Tibial nerve (tissue), 4 donors: ENCODE results near the gene KCNQ1. TPM values are rescaled to one million over a fixed set of nuclear protein-coding genes. Genes with fewer than 3 reads are reported as not detected.

Experiments used
- DNase-seq, 2 donors: peaks; one replicate each; pipeline ENCODE4 v3.0.0-alpha.2; 2019; ENCODE audit warnings: low spot score in 2 of 2
- H3K27ac ChIP-seq, 4 donors: fragments of 200-600 bp; sonication (generic) in 3 of 4; one replicate each; pipeline ENCODE4 v1.5.1; 2017 to 2019; ENCODE audit warnings: mild to moderate bottlenecking in 1 of 4
- H3K27me3 ChIP-seq, 2 donors: fragments of 200-600 bp; sonication (generic) in 1 of 2; one replicate each; pipeline versions ENCODE4 v1.5.1 to v1.6.0; 2017 to 2019
- H3K36me3 ChIP-seq, 3 donors: fragments of 200-600 bp; sonication (generic); one replicate each; pipeline ENCODE4 v1.5.1; 2018 to 2019
- H3K4me1 ChIP-seq, 4 donors: fragments of 200-600 bp; sonication (generic) in 3 of 4; one replicate each; pipeline ENCODE4 v1.5.1; 2017 to 2019
- H3K4me3 ChIP-seq, 4 donors: fragments of 200-600 bp; sonication (generic) in 3 of 4; one replicate each; pipeline ENCODE4 v1.5.1; 2017 to 2019; ENCODE audit warnings: mild to moderate bottlenecking in 1 of 4, moderate library complexity in 1 of 4
- H3K9me3 ChIP-seq, 4 donors: fragments of 200-600 bp; sonication (generic) in 3 of 4; one replicate each; pipeline ENCODE4 v1.5.1; 2017 to 2019
- CTCF ChIP-seq, 5 experiments: fragments of 200-600 bp in 3 of 5; fragments of 450-650 bp in 2 of 5; sonication (generic) in 3 of 5; IDR thresholded peaks; one replicate each; pipeline ENCODE4 v1.5.1; 2016 to 2019; ENCODE audit warnings: antibody characterized with exemption in 5 of 5, mild to moderate bottlenecking in 3 of 5, moderate library complexity in 2 of 5
- EP300 ChIP-seq, 2 donors: sonication (generic); formaldehyde crosslinking; IDR thresholded peaks; one replicate each; pipeline ENCODE4 v1.6.1; 2017; ENCODE audit warnings: antibody characterized with exemption in 2 of 2, mild to moderate bottlenecking in 1 of 2
- POLR2A ChIP-seq, 2 donors: fragments of 450-650 bp; IDR thresholded peaks; one replicate each; pipeline ENCODE4 v1.6.1; 2017; ENCODE audit warnings: antibody characterized with exemption in 2 of 2, mild to moderate bottlenecking in 2 of 2, moderate library complexity in 2 of 2
- WGBS, 2 donors: methylation state at CpG; one replicate each; pipeline ENCODE4 v1.1.5; 2018; 5-methylcytosine and 5-hydroxymethylcytosine counted together
- total RNA-seq, 4 donors: library from RNA; depleted of rRNA; stranded (reverse); fragments of >200 nt; gene quantifications; one replicate each; pipeline ENCODE4 v1.1.0, GENCODE V29; 2016

The KCNQ1 gene
- total RNA-seq, 4 donors from 2014 or later: 3.5 to 11.4 (median 7.5) TPM

DNA sequence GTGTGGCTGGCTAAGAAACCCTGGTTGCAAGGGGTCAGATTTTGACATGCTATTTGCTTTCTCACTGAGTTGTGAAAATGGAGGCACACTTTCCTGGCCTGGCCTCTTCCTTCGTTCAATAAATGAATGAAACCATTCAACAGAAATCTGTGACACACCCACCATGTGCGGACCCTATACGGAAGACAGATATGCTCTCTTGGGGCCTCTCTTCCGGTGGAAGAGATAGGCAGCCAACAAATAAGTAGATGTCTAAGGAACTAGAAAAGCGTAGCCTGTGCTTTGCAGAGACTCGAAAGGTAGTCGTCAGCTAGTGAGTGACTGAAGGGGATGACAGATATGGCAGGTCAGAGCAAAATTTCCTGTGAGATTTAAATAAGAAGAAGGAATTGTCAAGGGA, 249.7 kb downstream of the KCNQ1 start:
- TF ChIP-seq CTCF (IDR thresholded peaks at IDR 0.05) (no peak), POLR2A (IDR thresholded peaks at IDR 0.05) (no peak), EP300 (IDR thresholded peaks at IDR 0.05) (no peak)
- Histone ChIP-seq H3K27me3 (no peaks in the 10 kb centered on the region), H3K4me1 (peaks cover 0 to 85% (median 9%) of the 10 kb centered on the region in 4 donors), H3K9me3 (no peaks in the 10 kb centered on the region), H3K36me3 (no peaks in the 10 kb centered on the region), H3K4me3 (no peak overlapping the region), H3K27ac (no peak overlapping the region)
- peak in 1 of 2 donors; percentile 0 for DNase-seq
- 52 to 58% methylated on average over 7 of the region's 7 CpGs for WGBS, 2 donors

DNA sequence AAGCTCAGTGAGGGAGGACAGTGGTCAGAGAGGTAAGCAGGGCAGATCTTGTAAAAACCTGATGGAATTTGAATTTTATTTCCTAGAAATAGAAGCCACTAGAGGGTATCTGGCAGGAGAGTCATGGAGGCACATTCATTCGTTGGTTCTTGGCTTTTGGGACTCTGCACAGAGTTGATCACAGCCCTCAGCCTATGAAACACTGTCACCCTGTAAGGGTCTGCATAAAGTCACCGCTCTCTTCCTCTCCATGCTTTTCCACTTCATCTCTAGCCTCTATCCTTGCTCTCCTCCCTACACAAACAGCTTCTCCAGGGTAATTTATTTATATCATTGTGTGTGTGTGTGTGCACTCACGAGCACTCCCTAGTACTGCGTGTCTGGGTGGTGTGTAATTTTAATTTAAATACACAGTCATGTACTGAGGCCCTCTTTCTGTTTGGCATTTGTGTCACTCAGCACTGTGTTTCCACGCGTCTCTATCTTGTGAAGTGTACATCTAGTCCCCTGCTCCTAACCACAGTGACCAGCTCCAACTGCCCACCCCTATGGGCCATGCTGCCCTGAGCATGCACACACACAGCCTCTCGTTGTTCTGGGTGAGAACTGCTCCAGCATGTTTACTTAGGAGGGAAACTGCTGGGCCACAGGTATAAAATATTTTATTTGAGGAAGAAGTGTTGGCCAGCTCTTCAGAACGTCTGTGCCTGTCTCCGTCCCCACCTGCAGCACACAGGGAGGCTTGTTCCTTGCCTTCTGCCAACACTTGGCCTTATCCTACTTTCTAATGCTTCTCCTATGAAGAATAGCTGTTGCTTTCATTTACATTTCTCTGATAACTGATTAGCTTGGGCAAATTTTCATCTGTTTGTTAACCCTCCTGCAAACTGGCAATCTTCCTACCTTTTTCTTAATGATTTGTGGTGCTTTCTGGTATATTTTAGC, 250.5 kb downstream of the KCNQ1 start:
- 67 to 73% methylated on average over 9 of the region's 9 CpGs for WGBS, 2 donors
- peak in 1 of 2 donors; percentile 2 for DNase-seq
- Histone ChIP-seq H3K27me3 (no peaks in the 10 kb centered on the region), H3K27ac (no peak overlapping the region), H3K4me3 (no peak overlapping the region), H3K36me3 (no peaks in the 10 kb centered on the region), H3K9me3 (no peaks in the 10 kb centered on the region), H3K4me1 (peaks cover 0 to 77% (median 6%) of the 10 kb centered on the region in 4 donors)
- TF ChIP-seq EP300 (IDR thresholded peaks at IDR 0.05) (no peak), POLR2A (IDR thresholded peaks at IDR 0.05) (no peak), CTCF (IDR thresholded peaks at IDR 0.05) (no peak)

DNA sequence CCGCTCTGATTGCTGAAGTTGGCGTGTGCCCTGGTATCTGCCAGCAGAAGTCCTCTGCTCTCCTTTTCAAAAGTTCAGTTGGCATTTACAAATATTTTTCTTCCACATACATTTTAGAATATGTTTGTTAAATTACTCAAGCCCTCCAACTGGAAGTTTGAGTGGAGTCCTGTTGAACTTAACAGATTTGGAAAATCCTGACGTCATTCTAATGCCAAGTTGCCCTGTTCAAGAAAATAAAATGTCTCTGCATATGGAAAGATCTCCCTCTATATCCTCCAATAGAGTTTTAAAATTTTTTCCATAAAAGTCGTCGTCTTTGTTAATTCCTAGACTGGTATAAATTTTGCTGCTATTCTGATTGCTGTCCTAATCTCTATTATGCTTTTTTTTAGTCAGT, 251.6 kb downstream of the KCNQ1 start:
- TF ChIP-seq EP300 (IDR thresholded peaks at IDR 0.05) (no peak), CTCF (IDR thresholded peaks at IDR 0.05) (no peak), POLR2A (IDR thresholded peaks at IDR 0.05) (no peak)
- peak overlapping the region in 1 of 4 donors; percentile 79 for H3K4me3 ChIP-seq
- H3K9me3 ChIP-seq: no peaks in the 10 kb centered on the region
- peak overlapping the region in 1 of 4 donors; percentile 33 for H3K27ac ChIP-seq
- H3K36me3 ChIP-seq: no peaks in the 10 kb centered on the region
- 60 to 71% methylated on average over 5 of the region's 5 CpGs for WGBS, 2 donors
- no peak for DNase-seq
- H3K4me1 ChIP-seq: peaks cover 0 to 75% (median 9%) of the 10 kb centered on the region in 4 donors
- no peaks in the 10 kb centered on the region for H3K27me3 ChIP-seq

- TF ChIP-seq CTCF (IDR thresholded peaks at IDR 0.05) (no peak), EP300 (IDR thresholded peaks at IDR 0.05) (no peak), POLR2A (IDR thresholded peaks at IDR 0.05) (no peak)
- WGBS, 2 donors: 21 to 54% methylated on average over 1 of the region's 1 CpG
- H3K27me3 ChIP-seq: no peaks in the 10 kb centered on the region
- no peaks in the 10 kb centered on the region for H3K9me3 ChIP-seq
- peak overlapping the region; percentile 58 to 80 (median 78) for H3K4me3 ChIP-seq
- H3K27ac ChIP-seq: peak overlapping the region in 1 of 4 donors; percentile 97
- H3K4me1 ChIP-seq: peaks cover 0 to 63% (median 9%) of the 10 kb centered on the region in 4 donors
- DNase-seq: no peak
- no peaks in the 10 kb centered on the region for H3K36me3 ChIP-seq
Observed at GRCh38 chr11:2697866-2698265, 253.1 kb downstream of the KCNQ1 start.
